HepG2 (cell line): Measurements from ENCODE around the gene CPED1.

Experiments used
- EP300 ChIP-seq, 3 experiments: sonication (generic) in 1 of 3; formaldehyde crosslinking in 1 of 3; IDR thresholded peaks; 2 replicates each; pipeline versions ENCODE4 v1.5.1 to v1.6.1; 2011 to 2020; ENCODE audit warnings: low read depth in 2 of 3, low read length in 2 of 3, borderline replicate concordance in 1 of 3, improper control_type of control experiment in 1 of 3, mild to moderate bottlenecking in 1 of 3, missing genetic modification reagents in 1 of 3, moderate library complexity in 1 of 3
- JUNB ChIP-seq: sonication (generic); formaldehyde crosslinking; IDR thresholded peaks from 2 replicates; pipeline ENCODE4 v1.8.0; 2022; ENCODE audit warnings: missing genetic modification reagents, mild to moderate bottlenecking, borderline replicate concordance
- NFRKB ChIP-seq: fragments of 450-650 bp; IDR thresholded peaks from 2 replicates; pipeline ENCODE4 v1.6.1; 2017
- ZBTB33 ChIP-seq: sonication (generic); formaldehyde crosslinking; IDR thresholded peaks from 2 replicates; pipeline ENCODE4 v1.4.0; 2020; ENCODE audit warnings: missing genetic modification reagents
- ZFX ChIP-seq: sonication (generic); formaldehyde crosslinking; IDR thresholded peaks from 2 replicates; pipeline ENCODE4 v1.4.0; 2020; ENCODE audit warnings: mild to moderate bottlenecking, low read depth, missing genetic modification reagents, moderate library complexity
- ZSCAN9 ChIP-seq: IDR thresholded peaks from 2 replicates; pipeline ENCODE4 v1.6.1; 2016; ENCODE audit warnings: borderline replicate concordance
- TF ChIP-seq, protein P1 (sequence below): sonication (generic); formaldehyde crosslinking; IDR thresholded peaks from 2 replicates; pipeline ENCODE4 v1.5.0; 2020; ENCODE audit warnings: mild to moderate bottlenecking, missing genetic modification reagents, moderate library complexity
- TF ChIP-seq, protein P2 (sequence below): sonication (generic); formaldehyde crosslinking; IDR thresholded peaks from 2 replicates; pipeline ENCODE4 v1.4.0; 2020; ENCODE audit warnings: low read depth, mild to moderate bottlenecking, missing genetic modification reagents

- TF ChIP-seq, protein P1, sequence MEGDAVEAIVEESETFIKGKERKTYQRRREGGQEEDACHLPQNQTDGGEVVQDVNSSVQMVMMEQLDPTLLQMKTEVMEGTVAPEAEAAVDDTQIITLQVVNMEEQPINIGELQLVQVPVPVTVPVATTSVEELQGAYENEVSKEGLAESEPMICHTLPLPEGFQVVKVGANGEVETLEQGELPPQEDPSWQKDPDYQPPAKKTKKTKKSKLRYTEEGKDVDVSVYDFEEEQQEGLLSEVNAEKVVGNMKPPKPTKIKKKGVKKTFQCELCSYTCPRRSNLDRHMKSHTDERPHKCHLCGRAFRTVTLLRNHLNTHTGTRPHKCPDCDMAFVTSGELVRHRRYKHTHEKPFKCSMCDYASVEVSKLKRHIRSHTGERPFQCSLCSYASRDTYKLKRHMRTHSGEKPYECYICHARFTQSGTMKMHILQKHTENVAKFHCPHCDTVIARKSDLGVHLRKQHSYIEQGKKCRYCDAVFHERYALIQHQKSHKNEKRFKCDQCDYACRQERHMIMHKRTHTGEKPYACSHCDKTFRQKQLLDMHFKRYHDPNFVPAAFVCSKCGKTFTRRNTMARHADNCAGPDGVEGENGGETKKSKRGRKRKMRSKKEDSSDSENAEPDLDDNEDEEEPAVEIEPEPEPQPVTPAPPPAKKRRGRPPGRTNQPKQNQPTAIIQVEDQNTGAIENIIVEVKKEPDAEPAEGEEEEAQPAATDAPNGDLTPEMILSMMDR (CRISPR knock-in tag): no peak
- TF ChIP-seq ZSCAN9: no peak
- no peak for TF ChIP-seq ZBTB33 (CRISPR knock-in tag)
- TF ChIP-seq, protein P2, sequence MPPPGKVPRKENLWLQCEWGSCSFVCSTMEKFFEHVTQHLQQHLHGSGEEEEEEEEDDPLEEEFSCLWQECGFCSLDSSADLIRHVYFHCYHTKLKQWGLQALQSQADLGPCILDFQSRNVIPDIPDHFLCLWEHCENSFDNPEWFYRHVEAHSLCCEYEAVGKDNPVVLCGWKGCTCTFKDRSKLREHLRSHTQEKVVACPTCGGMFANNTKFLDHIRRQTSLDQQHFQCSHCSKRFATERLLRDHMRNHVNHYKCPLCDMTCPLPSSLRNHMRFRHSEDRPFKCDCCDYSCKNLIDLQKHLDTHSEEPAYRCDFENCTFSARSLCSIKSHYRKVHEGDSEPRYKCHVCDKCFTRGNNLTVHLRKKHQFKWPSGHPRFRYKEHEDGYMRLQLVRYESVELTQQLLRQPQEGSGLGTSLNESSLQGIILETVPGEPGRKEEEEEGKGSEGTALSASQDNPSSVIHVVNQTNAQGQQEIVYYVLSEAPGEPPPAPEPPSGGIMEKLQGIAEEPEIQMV (CRISPR knock-in tag): no peak
- no peak for TF ChIP-seq NFRKB
- no peak for TF ChIP-seq EP300 (IDR thresholded peaks at IDR 0.05; ENCODE audit: low read depth in 2 of 2, low read length in 2 of 2)
- no peak for TF ChIP-seq EP300 (CRISPR knock-in tag; IDR thresholded peaks at IDR 0.05; ENCODE audit: borderline replicate concordance)
- no peak for TF ChIP-seq ZFX (CRISPR knock-in tag)
- TF ChIP-seq JUNB (CRISPR knock-in tag): no peak
These were observed 4.5 kb downstream of the CPED1 start for GRCh38 chr7:120992965-120993494.
